Smooth muscle cell (in vitro differentiated cells): ENCODE results near the gene HIPK4. TPM values are rescaled to one million over a fixed set of nuclear protein-coding genes. Genes with fewer than 3 reads are reported as not detected.

Experiments used
- DNase-seq: peaks from one replicate; lab custom pipeline; 2025; ENCODE audit not compliant: unreplicated experiment; lab: John Stamatoyannopoulos, UW
- H2AFZ ChIP-seq: fragments of 200-600 bp; sonication (generic); 2 replicates; pipeline ENCODE4 v1.6.0; 2016; ENCODE audit warnings: antibody characterized with exemption, low read depth, mild to moderate bottlenecking
- H3F3A ChIP-seq: fragments of 200-600 bp; sonication (generic); 2 replicates; pipeline ENCODE4 v1.6.0; 2017; ENCODE audit warnings: antibody characterized with exemption, low read depth
- H3K27ac ChIP-seq: fragments of 200-600 bp; sonication (generic); 2 replicates; pipeline ENCODE4 v1.5.1; 2016; ENCODE audit warnings: low read depth, mild to moderate bottlenecking
- H3K27me3 ChIP-seq: fragments of 200-600 bp; sonication (generic); 2 replicates; pipeline ENCODE4 v1.6.1; 2016; ENCODE audit warnings: low read depth, mild to moderate bottlenecking
- H3K36me3 ChIP-seq: fragments of 200-600 bp; sonication (generic); 2 replicates; pipeline ENCODE4 v1.5.1; 2016; ENCODE audit warnings: low read depth
- H3K4me1 ChIP-seq: fragments of 200-600 bp; sonication (generic); 2 replicates; pipeline ENCODE4 v1.5.1; 2016; ENCODE audit warnings: low read depth
- H3K4me2 ChIP-seq: fragments of 200-600 bp; sonication (generic); 2 replicates; pipeline ENCODE4 v1.6.0; 2016; ENCODE audit warnings: mild to moderate bottlenecking
- H3K4me3 ChIP-seq: fragments of 200-600 bp; sonication (generic); 2 replicates; pipeline ENCODE4 v1.5.1; 2016; ENCODE audit warnings: mild to moderate bottlenecking
- H3K79me2 ChIP-seq: fragments of 200-600 bp; sonication (generic); 2 replicates; pipeline ENCODE4 v1.6.0; 2016; ENCODE audit warnings: low read depth, mild to moderate bottlenecking
- H3K9ac ChIP-seq: fragments of 200-600 bp; sonication (generic); 2 replicates; pipeline ENCODE4 v1.6.0; 2016; ENCODE audit warnings: low read depth
- H3K9me3 ChIP-seq: fragments of 200-600 bp; sonication (generic); replicated peaks from 2 replicates; pipeline ENCODE4 v1.5.1; 2016; ENCODE audit warnings: low read depth
- H4K20me1 ChIP-seq: fragments of 200-600 bp; sonication (generic); 2 replicates; pipeline ENCODE4 v1.6.0; 2016; ENCODE audit warnings: low read depth
- CTCF ChIP-seq: fragments of 200-600 bp; sonication (generic); IDR thresholded peaks from 2 replicates; pipeline ENCODE4 v1.5.1; 2017; ENCODE audit warnings: borderline replicate concordance, mild to moderate bottlenecking, antibody characterized with exemption; ENCODE audit not compliant: insufficient read depth, poor library complexity, severe bottlenecking
- WGBS: methylation state at CpG from one replicate; pipeline ENCODE4 v1.1.7; 2016; ENCODE audit warnings: low lambda C conversion rate; 5-methylcytosine and 5-hydroxymethylcytosine counted together
- polyA plus RNA-seq: library from polyadenylated mRNA; unstranded; fragments of >200 nt; fragmentation: Nextera tagmentation; extraction: Ambion mirVana; gene quantifications from 2 replicates; pipeline ENCODE4 v1.2.1, GENCODE V29; 2016
- total RNA-seq: library from RNA; depleted of rRNA; stranded (reverse); fragments of >200 nt; gene quantifications from 2 replicates; pipeline ENCODE4 v1.2.3, GENCODE V29; 2014

The HIPK4 gene
- total and polyA plus RNA-seq, 2 experiments from 2014 or later: 0.32 TPM; not detected in 1

GRCh38 chr19:40394816-40395210 is 4.8 kb upstream of the HIPK4 start:
- H4K20me1 ChIP-seq: no peaks in the 10 kb centered on the region
- H3K36me3 ChIP-seq: no peaks in the 10 kb centered on the region
- no peak overlapping the region for H3K9ac ChIP-seq
- no peaks in the 10 kb centered on the region for H3K79me2 ChIP-seq
- WGBS: 86% methylated on average over 12 of the region's 13 CpGs
- H3F3A ChIP-seq: no peaks in the 10 kb centered on the region
- TF ChIP-seq CTCF: no peak
- no peak overlapping the region for H3K4me3 ChIP-seq
- H2AFZ ChIP-seq: no peak overlapping the region
- no peaks in the 10 kb centered on the region for H3K27me3 ChIP-seq
- no peak for DNase-seq
- no peaks in the 10 kb centered on the region for H3K9me3 ChIP-seq
- H3K4me1 ChIP-seq: no peaks in the 10 kb centered on the region
- H3K4me2 ChIP-seq: no peak overlapping the region
- no peak overlapping the region for H3K27ac ChIP-seq

- no peak for DNase-seq
- H3K9ac ChIP-seq: no peak overlapping the region
- H3K36me3 ChIP-seq: no peaks in the 10 kb centered on the region
- TF ChIP-seq CTCF: no peak
- H2AFZ ChIP-seq: no peak overlapping the region
- H3K4me1 ChIP-seq: no peaks in the 10 kb centered on the region
- H4K20me1 ChIP-seq: no peaks in the 10 kb centered on the region
- H3K4me2 ChIP-seq: no peak overlapping the region
- WGBS: 92% methylated on average over 32 of the region's 41 CpGs
- H3K9me3 ChIP-seq: no peaks in the 10 kb centered on the region
- H3K27me3 ChIP-seq: no peaks in the 10 kb centered on the region
- H3K27ac ChIP-seq: no peak overlapping the region
- H3F3A ChIP-seq: no peaks in the 10 kb centered on the region
- H3K4me3 ChIP-seq: no peak overlapping the region
- no peaks in the 10 kb centered on the region for H3K79me2 ChIP-seq
These were observed 4.2 kb upstream of the HIPK4 start for GRCh38 chr19:40393894-40394815.

- no peak overlapping the region for H3K27ac ChIP-seq
- H3K9me3 ChIP-seq: no peaks in the 10 kb centered on the region
- H3K4me1 ChIP-seq: no peaks in the 10 kb centered on the region
- H3K4me2 ChIP-seq: no peak overlapping the region
- no peak overlapping the region for H3K4me3 ChIP-seq
- H3K27me3 ChIP-seq: no peaks in the 10 kb centered on the region
- 76% methylated on average over 9 of the region's 9 CpGs for WGBS
- no peaks in the 10 kb centered on the region for H3F3A ChIP-seq
- no peak overlapping the region for H2AFZ ChIP-seq
- H3K36me3 ChIP-seq: no peaks in the 10 kb centered on the region
- no peak for DNase-seq
- H3K79me2 ChIP-seq: no peaks in the 10 kb centered on the region
- no peak overlapping the region for H3K9ac ChIP-seq
- TF ChIP-seq CTCF: no peak
- no peaks in the 10 kb centered on the region for H4K20me1 ChIP-seq
These were observed 3.0 kb upstream of the HIPK4 start for GRCh38 chr19:40392894-40393517.
